Measurements from ENCODE around the gene SPA17. TPM values are rescaled to one million over a fixed set of nuclear protein-coding genes. Genes with fewer than 3 reads are reported as not detected.
A peak's percentile ranks its signal among the peaks of the same experiment; 100 is the strongest.

Gene SPA17
- polyA plus RNA-seq, 3 donors: 0.75 to 6.7 (median 4.2) TPM

DNA sequence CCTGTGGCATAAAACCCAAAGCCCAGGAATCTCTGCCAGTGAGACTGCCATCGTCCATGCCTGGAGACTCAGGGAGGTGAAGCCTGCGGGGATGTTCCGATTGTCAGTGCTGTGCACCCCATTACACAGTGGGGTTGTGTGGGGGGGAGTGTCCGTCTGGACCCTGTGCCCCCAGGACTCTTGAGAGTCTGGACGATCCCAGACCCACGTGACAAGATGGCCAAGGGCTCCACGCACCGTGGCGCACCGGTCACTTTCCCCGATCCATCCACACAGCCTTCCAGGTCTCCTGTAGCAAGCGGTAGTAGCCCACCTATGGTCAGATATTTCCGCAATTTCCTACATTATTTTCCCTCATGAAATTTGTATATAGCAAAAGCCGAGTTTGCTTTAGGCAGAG is 45.1 kb downstream of the SPA17 start:
- 73% methylated on average over 10 of the region's 14 CpGs for WGBS (ENCODE audit: insufficient coverage)
- Histone ChIP-seq H3K4me3 (replicated peaks in 1 of 3; ENCODE audit: low read depth in 2 of 3, low read length in 3 of 3) (no peak overlapping the region), H3K36me3 (replicated peaks in 1 of 2; ENCODE audit: control insufficient read depth in 1 of 2, insufficient read depth in 2 of 2, low read length in 2 of 2) (no peaks in the 10 kb centered on the region), H2AFZ (ENCODE audit: insufficient read depth, low read depth, low read length, poor library complexity, severe bottlenecking) (no peak overlapping the region), H3K9me3 (replicated peaks in 1 of 2; ENCODE audit: control insufficient read depth in 1 of 2, insufficient read depth in 1 of 2, low read length in 2 of 2) (peaks cover 0 to 9% of the 10 kb centered on the region in 2 donors), H3K4me1 (ENCODE audit: control insufficient read depth in 1 of 2, insufficient read depth in 2 of 2, low read length in 2 of 2) (peaks cover 21 to 23% of the 10 kb centered on the region in 2 donors), H3K27ac (ENCODE audit: low read depth in 1 of 2, low read length in 2 of 2) (no peak overlapping the region), H3K4me2 (replicated peaks; ENCODE audit: extremely low read depth, low read length, poor library complexity, severe bottlenecking) (peak overlapping the region; percentile 77), H4K20me1 (ENCODE audit: insufficient read depth, low read length) (no peaks in the 10 kb centered on the region), H3K27me3 (ENCODE audit: control insufficient read depth in 2 of 2, insufficient read depth in 2 of 2, low read length in 2 of 2) (peaks cover 33 to 39% of the 10 kb centered on the region in 2 donors), H3K9ac (ENCODE audit: insufficient read depth, low read length, poor library complexity, severe bottlenecking) (no peak overlapping the region), H3K79me2 (ENCODE audit: insufficient read depth, low read length) (no peaks in the 10 kb centered on the region)
- Mint-ChIP-seq H3K27ac (no peak overlapping the region), H3K27me3 (ENCODE audit: low read depth in 3 of 3) (peaks cover 43 to 51% (median 44%) of the 10 kb centered on the region in 3 donors), H3K4me3 (peak overlapping the region in 1 of 2 donors; percentile 95), H3K36me3 (peaks cover 6 to 8% of the 10 kb centered on the region in 2 donors), H3K4me1 (peaks cover 34% of the 10 kb centered on the region), H3K9me3 (peaks cover 0 to 16% (median 5%) of the 10 kb centered on the region in 7 donors)
- no peak for DNase-seq
- TF ChIP-seq, protein P1, sequence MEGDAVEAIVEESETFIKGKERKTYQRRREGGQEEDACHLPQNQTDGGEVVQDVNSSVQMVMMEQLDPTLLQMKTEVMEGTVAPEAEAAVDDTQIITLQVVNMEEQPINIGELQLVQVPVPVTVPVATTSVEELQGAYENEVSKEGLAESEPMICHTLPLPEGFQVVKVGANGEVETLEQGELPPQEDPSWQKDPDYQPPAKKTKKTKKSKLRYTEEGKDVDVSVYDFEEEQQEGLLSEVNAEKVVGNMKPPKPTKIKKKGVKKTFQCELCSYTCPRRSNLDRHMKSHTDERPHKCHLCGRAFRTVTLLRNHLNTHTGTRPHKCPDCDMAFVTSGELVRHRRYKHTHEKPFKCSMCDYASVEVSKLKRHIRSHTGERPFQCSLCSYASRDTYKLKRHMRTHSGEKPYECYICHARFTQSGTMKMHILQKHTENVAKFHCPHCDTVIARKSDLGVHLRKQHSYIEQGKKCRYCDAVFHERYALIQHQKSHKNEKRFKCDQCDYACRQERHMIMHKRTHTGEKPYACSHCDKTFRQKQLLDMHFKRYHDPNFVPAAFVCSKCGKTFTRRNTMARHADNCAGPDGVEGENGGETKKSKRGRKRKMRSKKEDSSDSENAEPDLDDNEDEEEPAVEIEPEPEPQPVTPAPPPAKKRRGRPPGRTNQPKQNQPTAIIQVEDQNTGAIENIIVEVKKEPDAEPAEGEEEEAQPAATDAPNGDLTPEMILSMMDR (IDR thresholded peaks at IDR 0.05): no peak
- intact Hi-C loops (cut with micrococcal nuclease): no loop called here

DNA sequence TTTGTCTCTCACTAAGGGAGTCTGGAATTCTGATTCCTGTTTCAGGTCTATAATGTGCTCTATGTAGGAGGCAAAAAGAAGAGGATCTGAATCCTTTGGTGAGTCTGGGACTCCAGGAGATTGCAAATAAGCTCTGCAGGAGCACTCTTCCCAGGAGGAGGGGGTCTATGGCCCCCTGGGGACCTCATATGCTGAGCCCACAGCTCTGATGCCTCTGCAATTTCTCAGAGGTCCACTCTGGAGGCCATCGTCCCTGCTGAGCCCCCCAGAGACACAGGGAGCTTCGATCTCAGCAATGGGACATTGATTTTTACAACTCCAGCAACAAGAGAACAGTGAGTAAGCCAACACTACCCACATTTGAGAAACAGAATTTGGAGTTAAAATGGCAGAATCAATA is 45.8 kb downstream of the SPA17 start:
- Histone ChIP-seq H4K20me1 (ENCODE audit: insufficient read depth, low read length) (no peaks in the 10 kb centered on the region), H3K4me2 (replicated peaks; ENCODE audit: extremely low read depth, low read length, poor library complexity, severe bottlenecking) (no peak overlapping the region), H3K4me1 (ENCODE audit: control insufficient read depth in 1 of 2, insufficient read depth in 2 of 2, low read length in 2 of 2) (peaks cover 25% of the 10 kb centered on the region in 2 donors), H3K27me3 (ENCODE audit: control insufficient read depth in 2 of 2, insufficient read depth in 2 of 2, low read length in 2 of 2) (peaks cover 33 to 39% of the 10 kb centered on the region in 2 donors), H3K27ac (ENCODE audit: low read depth in 1 of 2, low read length in 2 of 2) (no peak overlapping the region), H3K4me3 (replicated peaks in 1 of 3; ENCODE audit: low read depth in 2 of 3, low read length in 3 of 3) (no peak overlapping the region), H3K36me3 (replicated peaks in 1 of 2; ENCODE audit: control insufficient read depth in 1 of 2, insufficient read depth in 2 of 2, low read length in 2 of 2) (no peaks in the 10 kb centered on the region), H3K9me3 (replicated peaks in 1 of 2; ENCODE audit: control insufficient read depth in 1 of 2, insufficient read depth in 1 of 2, low read length in 2 of 2) (peaks cover 0 to 9% of the 10 kb centered on the region in 2 donors), H3K9ac (ENCODE audit: insufficient read depth, low read length, poor library complexity, severe bottlenecking) (no peak overlapping the region), H2AFZ (ENCODE audit: insufficient read depth, low read depth, low read length, poor library complexity, severe bottlenecking) (no peak overlapping the region), H3K79me2 (ENCODE audit: insufficient read depth, low read length) (no peaks in the 10 kb centered on the region)
- peaks cover 0 to 16% (median 5%) of the 10 kb centered on the region in 7 donors for H3K9me3 Mint-ChIP-seq
- no CpG with 5 or more reads among the region's 2 CpGs for WGBS (ENCODE audit: insufficient coverage)
- H3K27ac Mint-ChIP-seq: peak overlapping the region in 1 of 7 donors; percentile 24
- peaks cover 6 to 8% of the 10 kb centered on the region in 2 donors for H3K36me3 Mint-ChIP-seq
- TF ChIP-seq, protein P1 (IDR thresholded peaks at IDR 0.05): no peak
- peaks cover 39% of the 10 kb centered on the region for H3K4me1 Mint-ChIP-seq
- no peak for DNase-seq
- intact Hi-C loops (cut with micrococcal nuclease): no loop called here
- peak overlapping the region in 1 of 2 donors; percentile 95 for H3K4me3 Mint-ChIP-seq
- H3K27me3 Mint-ChIP-seq (ENCODE audit: low read depth in 3 of 3): peaks cover 43 to 51% (median 44%) of the 10 kb centered on the region in 3 donors

All from CD14-positive monocyte (primary cell).